GM21515 (cell line): Measurements from ENCODE around the gene TRIM46.
A peak's percentile ranks its signal among the peaks of the same experiment; 100 is the strongest.

Experiments
- ATAC-seq: cut with Tn5 transposase; IDR thresholded peaks from one replicate; pipeline ENCODE4 v1.9.1; 2021; ENCODE audit not compliant: unreplicated experiment

The TRIM46 gene

GRCh38 chr1:155171836-155172731 lies 1.6 kb upstream of the TRIM46 start:
- no peak for ATAC-seq

GRCh38 chr1:155172732-155173477 lies 744 bp upstream of the TRIM46 start, which contains the start of gene KRTCAP2:
Gene KRTCAP2, minus strand, starts transcription at chr1:155173304. Its CDS starts 80 bp downstream, at chr1:155173224.
- peak; percentile 61 for ATAC-seq

- no peak for ATAC-seq
Measured at GRCh38 chr1:155174324-155175280, 953 bp downstream of the TRIM46 start.

- no peak for ATAC-seq
Measured at GRCh38 chr1:155175281-155175926, 1.8 kb downstream of the TRIM46 start.

GRCh38 chr1:155175927-155176371 lies 2.3 kb downstream of the TRIM46 start:
- ATAC-seq, result no peak

GRCh38 chr1:155176544-155177071 lies 3.0 kb downstream of the TRIM46 start:
- ATAC-seq, result no peak

- no peak for ATAC-seq
Measured at GRCh38 chr1:155177192-155177917, 3.7 kb downstream of the TRIM46 start.

GRCh38 chr1:155177918-155178281 lies 4.3 kb downstream of the TRIM46 start:
- ATAC-seq, result no peak

- ATAC-seq, result no peak
Measured at GRCh38 chr1:155178441-155179111, 4.9 kb downstream of the TRIM46 start.

- no peak for ATAC-seq
Measured at GRCh38 chr1:155179112-155180031, 5.7 kb downstream of the TRIM46 start.

- ATAC-seq, result no peak
Measured at GRCh38 chr1:155181371-155182051, 7.9 kb downstream of the TRIM46 start.

- ATAC-seq, result no peak
Measured at GRCh38 chr1:155182052-155182550, 8.5 kb downstream of the TRIM46 start.

GRCh38 chr1:155183775-155184221 lies 10.1 kb downstream of the TRIM46 start:
- ATAC-seq, result no peak

- no peak for ATAC-seq
Measured at GRCh38 chr1:155184351-155184811, 10.7 kb downstream of the TRIM46 start.

GRCh38 chr1:155184835-155185782 lies 11.5 kb downstream of the TRIM46 start:
- ATAC-seq, result no peak

- ATAC-seq, result no peak
Measured at GRCh38 chr1:155185783-155186066, 12.1 kb downstream of the TRIM46 start.
